ENCODE results near the gene SCGB1C2. TPM values are rescaled to one million over a fixed set of nuclear protein-coding genes. Genes with fewer than 3 reads are reported as not detected.

SCGB1C2 gene
- total and polyA plus RNA-seq, 2 donors from 2014 or later, result not detected

GRCh38 chr17:145671-146541 lies 8.5 kb downstream of the SCGB1C2 start:
- intact Hi-C loops (cut with DNase I), result no loop called here
- Histone ChIP-seq H3K9ac (ENCODE audit: low read length in 3 of 3) (no peak overlapping the region), H3K9me3 (ENCODE audit: control insufficient read depth in 2 of 3, insufficient read depth in 1 of 3, low read length in 3 of 3) (no peaks in the 10 kb centered on the region), H3K4me1 (ENCODE audit: control insufficient read depth in 2 of 3, insufficient read depth in 2 of 3, low read depth in 1 of 3, low read length in 3 of 3) (peaks cover 0 to 2% (median 0%) of the 10 kb centered on the region in 3 donors), H3K27me3 (ENCODE audit: control insufficient read depth, insufficient read depth, low read length) (no peaks in the 10 kb centered on the region), H3K27ac (ENCODE audit: low read depth in 2 of 2, low read length in 2 of 2) (no peak overlapping the region), H3K4me3 (ENCODE audit: low read length in 3 of 3) (no peak overlapping the region), H3K36me3 (ENCODE audit: control insufficient read depth in 2 of 3, insufficient read depth in 3 of 3, low read length in 3 of 3) (no peaks in the 10 kb centered on the region)
- no peak for TF ChIP-seq CTCF (IDR thresholded peaks at IDR 0.05; ENCODE audit: borderline replicate concordance, extremely low read depth, insufficient read depth)
- no peak for FAIRE-seq
- DNase-seq, result peak in 1 of 5 donors; percentile 72

GRCh38 chr17:146546-146945 lies 9.2 kb downstream of the SCGB1C2 start:
- no peaks in the 10 kb centered on the region for H3K27me3 ChIP-seq (ENCODE audit: control insufficient read depth, insufficient read depth, low read length)
- no peak overlapping the region for H3K27ac ChIP-seq (ENCODE audit: low read depth in 2 of 2, low read length in 2 of 2)
- intact Hi-C loops (cut with DNase I), result no loop called here
- H3K9me3 ChIP-seq (ENCODE audit: control insufficient read depth in 2 of 3, insufficient read depth in 1 of 3, low read length in 3 of 3), result no peaks in the 10 kb centered on the region
- H3K9ac ChIP-seq (ENCODE audit: low read length in 3 of 3), result no peak overlapping the region
- no peak for TF ChIP-seq CTCF (IDR thresholded peaks at IDR 0.05; ENCODE audit: borderline replicate concordance, extremely low read depth, insufficient read depth)
- DNase-seq (no peak), FAIRE-seq (no peak)
- peaks cover 0 to 2% (median 0%) of the 10 kb centered on the region in 3 donors for H3K4me1 ChIP-seq (ENCODE audit: control insufficient read depth in 2 of 3, insufficient read depth in 2 of 3, low read depth in 1 of 3, low read length in 3 of 3)
- no peaks in the 10 kb centered on the region for H3K36me3 ChIP-seq (ENCODE audit: control insufficient read depth in 2 of 3, insufficient read depth in 3 of 3, low read length in 3 of 3)
- H3K4me3 ChIP-seq (ENCODE audit: low read length in 3 of 3), result no peak overlapping the region

- no peak for TF ChIP-seq CTCF (IDR thresholded peaks at IDR 0.05; ENCODE audit: borderline replicate concordance, extremely low read depth, insufficient read depth)
- FAIRE-seq, result no peak
- Histone ChIP-seq H3K27ac (ENCODE audit: low read depth in 2 of 2, low read length in 2 of 2) (no peak overlapping the region), H3K36me3 (ENCODE audit: control insufficient read depth in 2 of 3, insufficient read depth in 3 of 3, low read length in 3 of 3) (no peaks in the 10 kb centered on the region), H3K4me3 (ENCODE audit: low read length in 3 of 3) (no peak overlapping the region), H3K27me3 (ENCODE audit: control insufficient read depth, insufficient read depth, low read length) (no peaks in the 10 kb centered on the region), H3K9ac (ENCODE audit: low read length in 3 of 3) (no peak overlapping the region), H3K4me1 (ENCODE audit: control insufficient read depth in 2 of 3, insufficient read depth in 2 of 3, low read depth in 1 of 3, low read length in 3 of 3) (peaks cover 0 to 2% (median 0%) of the 10 kb centered on the region in 3 donors), H3K9me3 (ENCODE audit: control insufficient read depth in 2 of 3, insufficient read depth in 1 of 3, low read length in 3 of 3) (no peaks in the 10 kb centered on the region)
- intact Hi-C loops (cut with DNase I), result no loop called here
- DNase-seq, result peak in 1 of 5 donors; percentile 71
Observed at GRCh38 chr17:146983-147761, 9.8 kb downstream of the SCGB1C2 start.
